H1 (cell line): ENCODE results near the gene CYP39A1.

ENCODE experiments used
- CHD1 ChIP-seq: IDR thresholded peaks from 2 replicates; pipeline ENCODE4 v1.6.1; 2012; ENCODE audit warnings: low read depth, low read length, improper control_type of control experiment
- JUND ChIP-seq: IDR thresholded peaks from 2 replicates; pipeline ENCODE4 v1.6.1; 2011; ENCODE audit warnings: mild to moderate bottlenecking, improper control_type of control experiment, low read length
- POLR2A ChIP-seq, 2 experiments: IDR thresholded peaks; 1 replicate in 1 of 2; 2 replicates in 1 of 2; pipeline ENCODE4 v1.6.1; 2011; ENCODE audit warnings: low read depth in 2 of 2, low read length in 2 of 2, mild to moderate bottlenecking in 2 of 2; ENCODE audit errors: control extremely low read depth in 1 of 2
- TAF1 ChIP-seq: IDR thresholded peaks from 2 replicates; pipeline ENCODE4 v1.6.1; 2011; ENCODE audit warnings: mild to moderate bottlenecking, low read depth, low read length

DNA sequence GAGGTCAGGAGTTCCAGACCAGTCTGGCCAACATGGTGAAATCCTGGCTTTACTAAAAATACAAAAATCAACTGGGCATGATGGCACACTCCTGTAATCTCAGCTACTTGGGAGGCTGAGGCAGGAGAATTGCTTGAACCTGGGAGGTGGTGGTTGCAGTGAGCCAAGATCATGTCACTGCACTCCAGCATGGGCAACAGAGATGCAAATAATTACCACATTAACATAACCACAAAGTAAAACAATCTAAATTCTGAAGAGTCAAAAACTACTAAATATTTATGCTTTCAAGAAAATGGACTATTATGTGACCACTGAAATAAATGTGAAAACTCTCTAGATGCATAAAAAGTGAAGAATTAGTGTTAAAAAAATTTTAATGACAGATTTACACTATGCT is 59.9 kb downstream of the CYP39A1 start:
- TF ChIP-seq JUND (no peak), CHD1 (no peak), POLR2A (IDR thresholded peaks at IDR 0.05; ENCODE audit: control extremely low read depth in 1 of 2, low read depth in 2 of 2, low read length in 2 of 2) (no peak), TAF1 (no peak)
